ENCODE results near the gene SUMF2.
"Not testable (repeated sequence)": the region's sequence is repeated elsewhere in the genome, so short reads cannot be mapped to it uniquely, and the experiment has no call there.

The SUMF2 gene

DNA sequence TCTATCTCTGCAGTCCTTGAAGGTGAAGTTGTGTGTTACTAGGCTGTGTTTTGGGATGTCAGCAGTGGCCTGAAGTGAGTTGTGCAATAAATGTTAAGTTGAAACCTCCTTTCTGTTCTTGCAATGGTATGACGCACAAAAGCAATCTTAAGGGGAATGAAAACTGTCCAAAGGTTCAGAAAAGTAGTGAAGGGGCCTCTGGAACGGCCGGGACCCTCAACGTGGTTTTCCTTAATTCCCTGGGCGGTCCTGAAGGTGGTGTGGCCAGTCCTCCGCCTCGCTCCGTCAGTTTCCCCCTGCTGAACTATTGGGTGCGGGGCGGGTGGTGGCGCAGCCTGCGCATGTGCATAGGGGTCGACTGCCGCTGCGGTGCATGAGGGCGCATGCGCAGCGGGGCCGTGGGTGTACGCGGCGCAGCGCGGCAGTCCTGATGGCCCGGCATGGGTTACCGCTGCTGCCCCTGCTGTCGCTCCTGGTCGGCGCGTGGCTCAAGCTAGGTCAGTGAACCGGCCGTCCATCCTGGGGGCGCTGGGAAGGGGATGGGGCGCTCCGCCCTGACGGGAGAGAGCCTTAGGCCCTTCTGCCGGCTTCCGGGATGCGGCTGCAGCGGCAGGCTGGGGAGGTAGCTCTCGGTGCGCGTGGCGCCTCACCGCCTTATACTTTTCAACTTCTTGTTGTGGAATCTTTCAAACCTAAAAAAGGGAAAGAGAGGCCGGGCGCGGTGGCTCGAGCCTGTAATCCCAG is at the start of gene SUMF2:
Gene SUMF2 (plus strand): TSS at position 405 of the 744 bp plus-strand sequence. CDS start 26 bp downstream, at position 431.
- H4K20me1 ChIP-seq (ENCODE audit: insufficient read depth, low read length): no peaks in the 10 kb centered on the region
- peak within 1 kb of the TSS; percentile 92 for H3K4me3 ChIP-seq (ENCODE audit: low read depth, low read length, poor library complexity, severe bottlenecking)
- peaks cover 10% of the 10 kb centered on the region for H3K79me2 ChIP-seq (ENCODE audit: insufficient read depth, low read length)
- H2AFZ ChIP-seq (ENCODE audit: low read length): no peak within 1 kb of the TSS
- H3K27ac ChIP-seq (ENCODE audit: low read depth, low read length, poor library complexity, severe bottlenecking): peak within 1 kb of the TSS; percentile 80
- no peaks in the 10 kb centered on the region for H3K9me3 ChIP-seq (ENCODE audit: low read length)
- H3K4me2 ChIP-seq (ENCODE audit: low read length): peak within 1 kb of the TSS; percentile 73
- H3K36me3 ChIP-seq (ENCODE audit: insufficient read depth, low read length): peaks cover 72% of the 10 kb centered on the region
- no peak for TF ChIP-seq EZH2 (IDR thresholded peaks at IDR 0.05; ENCODE audit: borderline replicate concordance, low read length)
- TF ChIP-seq CTCF (IDR thresholded peaks at IDR 0.05; ENCODE audit: low read length): peak; percentile 22; the same call in 1 of the 2 replicates
- H3K27me3 ChIP-seq (ENCODE audit: insufficient read depth, low read length): no peaks in the 10 kb centered on the region
- peak within 1 kb of the TSS; percentile 93 for H3K9ac ChIP-seq (ENCODE audit: low read length)
- H3F3A ChIP-seq (ENCODE audit: insufficient read depth, low read length): peaks cover 24% of the 10 kb centered on the region
- no peaks in the 10 kb centered on the region for H3K9me2 ChIP-seq (ENCODE audit: low read depth, low read length)
- H3K4me1 ChIP-seq (ENCODE audit: insufficient read depth, low read length, severe bottlenecking): peaks cover 17% of the 10 kb centered on the region

GRCh38 chr7:56017015-56017414 is 47.1 kb upstream of the SUMF2 start:
- H3F3A ChIP-seq (ENCODE audit: insufficient read depth, low read length); H3K9ac ChIP-seq (ENCODE audit: low read length); H3K9me3 ChIP-seq (ENCODE audit: low read length); H2AFZ ChIP-seq (ENCODE audit: low read length); H3K9me2 ChIP-seq (ENCODE audit: low read depth, low read length); H4K20me1 ChIP-seq (ENCODE audit: insufficient read depth, low read length); H3K4me2 ChIP-seq (ENCODE audit: low read length); H3K4me1 ChIP-seq (ENCODE audit: insufficient read depth, low read length, severe bottlenecking); H3K27me3 ChIP-seq (ENCODE audit: insufficient read depth, low read length); H3K27ac ChIP-seq (ENCODE audit: low read depth, low read length, poor library complexity, severe bottlenecking); H3K79me2 ChIP-seq (ENCODE audit: insufficient read depth, low read length); H3K4me3 ChIP-seq (ENCODE audit: low read depth, low read length, poor library complexity, severe bottlenecking): not testable (repeated sequence)
- peaks cover 62% of the 10 kb centered on the region for H3K36me3 ChIP-seq (ENCODE audit: insufficient read depth, low read length)

- Histone ChIP-seq H2AFZ (ENCODE audit: low read length) (no peak overlapping the region), H3F3A (ENCODE audit: insufficient read depth, low read length) (no peaks in the 10 kb centered on the region), H3K4me2 (ENCODE audit: low read length) (no peak overlapping the region), H4K20me1 (ENCODE audit: insufficient read depth, low read length) (no peaks in the 10 kb centered on the region), H3K27me3 (ENCODE audit: insufficient read depth, low read length) (no peaks in the 10 kb centered on the region), H3K27ac (ENCODE audit: low read depth, low read length, poor library complexity, severe bottlenecking) (no peak overlapping the region), H3K9me2 (ENCODE audit: low read depth, low read length) (no peaks in the 10 kb centered on the region), H3K36me3 (ENCODE audit: insufficient read depth, low read length) (peaks cover 46% of the 10 kb centered on the region), H3K4me3 (ENCODE audit: low read depth, low read length, poor library complexity, severe bottlenecking) (no peak overlapping the region), H3K9ac (ENCODE audit: low read length) (no peak overlapping the region), H3K9me3 (ENCODE audit: low read length) (no peaks in the 10 kb centered on the region), H3K4me1 (ENCODE audit: insufficient read depth, low read length, severe bottlenecking) (no peaks in the 10 kb centered on the region), H3K79me2 (ENCODE audit: insufficient read depth, low read length) (no peaks in the 10 kb centered on the region)
- TF ChIP-seq CTCF (IDR thresholded peaks at IDR 0.05; ENCODE audit: low read length) (no peak), EZH2 (IDR thresholded peaks at IDR 0.05; ENCODE audit: borderline replicate concordance, low read length) (no peak)
Measured at GRCh38 chr7:56019501-56019900, 44.6 kb upstream of the SUMF2 start.

DNA sequence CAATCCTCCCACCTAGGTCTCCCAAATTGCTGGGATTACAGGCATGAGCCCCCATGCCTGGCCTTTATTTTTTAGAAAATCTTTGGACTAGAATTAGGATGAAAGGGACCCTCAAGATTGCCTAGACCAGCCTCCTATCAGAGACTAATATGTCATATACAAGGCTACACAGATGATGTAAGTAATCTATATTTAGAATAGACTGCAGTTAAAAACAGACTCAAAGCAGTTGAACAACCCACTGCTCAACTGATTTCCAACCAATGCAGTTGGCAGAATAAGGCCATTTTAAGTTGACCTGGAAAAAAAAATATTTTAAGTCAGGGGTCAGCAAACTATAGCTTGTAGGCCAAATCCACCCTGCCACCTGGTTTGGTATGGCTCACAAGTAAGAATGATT is 40.6 kb upstream of the SUMF2 start:
- Histone ChIP-seq H3K27ac (ENCODE audit: low read depth, low read length, poor library complexity, severe bottlenecking) (no peak overlapping the region), H3K4me2 (ENCODE audit: low read length) (no peak overlapping the region), H3F3A (ENCODE audit: insufficient read depth, low read length) (no peaks in the 10 kb centered on the region), H4K20me1 (ENCODE audit: insufficient read depth, low read length) (no peaks in the 10 kb centered on the region), H3K4me3 (ENCODE audit: low read depth, low read length, poor library complexity, severe bottlenecking) (no peak overlapping the region), H3K27me3 (ENCODE audit: insufficient read depth, low read length) (no peaks in the 10 kb centered on the region), H3K9ac (ENCODE audit: low read length) (no peak overlapping the region), H3K36me3 (ENCODE audit: insufficient read depth, low read length) (peaks cover 58% of the 10 kb centered on the region), H2AFZ (ENCODE audit: low read length) (no peak overlapping the region), H3K79me2 (ENCODE audit: insufficient read depth, low read length) (no peaks in the 10 kb centered on the region), H3K4me1 (ENCODE audit: insufficient read depth, low read length, severe bottlenecking) (no peaks in the 10 kb centered on the region), H3K9me3 (ENCODE audit: low read length) (no peaks in the 10 kb centered on the region), H3K9me2 (ENCODE audit: low read depth, low read length) (no peaks in the 10 kb centered on the region)
- no peak for TF ChIP-seq EZH2 (IDR thresholded peaks at IDR 0.05; ENCODE audit: borderline replicate concordance, low read length)
- no peak for TF ChIP-seq CTCF (IDR thresholded peaks at IDR 0.05; ENCODE audit: low read length)

All from OCI-LY1 (cell line).